A549 (cell line): ENCODE measurements around the gene L3MBTL4.

Experiments used
- CHD4 ChIP-seq: fragments of 200-600 bp; sonication (generic); IDR thresholded peaks from 2 replicates; pipeline ENCODE4 v1.6.1; 2016; ENCODE audit warnings: antibody characterized with exemption, mild to moderate bottlenecking, borderline replicate concordance
- HOXA7 ChIP-seq: fragments of 250-450 bp; sonication (Bioruptor Pico); IDR thresholded peaks from 2 replicates; pipeline ENCODE4 v1.5.0; 2020; ENCODE audit warnings: mild to moderate bottlenecking, moderate library complexity
- PHF8 ChIP-seq: fragments of 200-600 bp; sonication (generic); IDR thresholded peaks from 2 replicates; pipeline ENCODE4 v1.6.1; 2016; ENCODE audit warnings: low read depth, mild to moderate bottlenecking, antibody characterized with exemption, moderate library complexity, borderline replicate concordance
- TF ChIP-seq, protein P1 (sequence below): fragments of >200 bp; sonication (Bioruptor Twin); formaldehyde crosslinking; IDR thresholded peaks from 3 replicates; pipeline ENCODE4 v1.5.1; 2016

DNA sequence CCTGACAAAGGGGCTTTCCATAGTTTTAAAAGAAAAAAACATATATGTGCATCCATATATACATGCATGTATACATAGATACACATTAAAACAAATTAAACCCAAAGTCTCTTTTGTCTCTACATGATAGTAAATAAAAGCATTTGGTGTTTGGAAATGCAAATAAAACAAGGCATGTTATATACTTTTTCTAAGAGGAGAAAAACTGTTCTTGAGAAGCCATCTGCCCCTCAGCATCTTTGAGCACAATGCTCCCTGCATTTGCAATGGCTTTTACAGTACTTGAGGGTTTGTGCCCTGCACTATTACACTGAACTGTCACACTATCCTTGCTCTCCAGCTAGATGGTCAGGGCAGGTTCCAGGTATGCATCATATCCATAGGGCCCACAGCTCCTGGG lies 210.2 kb downstream of the L3MBTL4 start:
- no peak for TF ChIP-seq CHD4
- TF ChIP-seq PHF8 = no peak
- TF ChIP-seq HOXA7 = no peak
- TF ChIP-seq, protein P1, sequence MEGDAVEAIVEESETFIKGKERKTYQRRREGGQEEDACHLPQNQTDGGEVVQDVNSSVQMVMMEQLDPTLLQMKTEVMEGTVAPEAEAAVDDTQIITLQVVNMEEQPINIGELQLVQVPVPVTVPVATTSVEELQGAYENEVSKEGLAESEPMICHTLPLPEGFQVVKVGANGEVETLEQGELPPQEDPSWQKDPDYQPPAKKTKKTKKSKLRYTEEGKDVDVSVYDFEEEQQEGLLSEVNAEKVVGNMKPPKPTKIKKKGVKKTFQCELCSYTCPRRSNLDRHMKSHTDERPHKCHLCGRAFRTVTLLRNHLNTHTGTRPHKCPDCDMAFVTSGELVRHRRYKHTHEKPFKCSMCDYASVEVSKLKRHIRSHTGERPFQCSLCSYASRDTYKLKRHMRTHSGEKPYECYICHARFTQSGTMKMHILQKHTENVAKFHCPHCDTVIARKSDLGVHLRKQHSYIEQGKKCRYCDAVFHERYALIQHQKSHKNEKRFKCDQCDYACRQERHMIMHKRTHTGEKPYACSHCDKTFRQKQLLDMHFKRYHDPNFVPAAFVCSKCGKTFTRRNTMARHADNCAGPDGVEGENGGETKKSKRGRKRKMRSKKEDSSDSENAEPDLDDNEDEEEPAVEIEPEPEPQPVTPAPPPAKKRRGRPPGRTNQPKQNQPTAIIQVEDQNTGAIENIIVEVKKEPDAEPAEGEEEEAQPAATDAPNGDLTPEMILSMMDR = no peak
